Central memory CD8-positive, alpha-beta T cell (primary cell): ENCODE results near the gene DMBX1.

ENCODE experiments used
- ATAC-seq: fragments of 150-1000 bp; cut with Tn5 transposase; replicated peaks from 2 replicates; pipeline ENCODE4 v1.10.0; 2022; ENCODE audit warnings: mild to moderate bottlenecking, moderate FRiP score, moderate number of reproducible peaks; ENCODE audit not compliant: poor library complexity, severe bottlenecking; ENCODE audit errors: extremely low read depth
- DNase-seq, 2 donors: peaks; one replicate each; pipeline ENCODE4 v3.0.0; 2021; ENCODE audit warnings: low spot score in 2 of 2
- H3K27ac Mint-ChIP-seq: one replicate; pipeline ENCODE4 v1.8.0; 2022; ENCODE audit warnings: low read depth, mild to moderate bottlenecking, moderate library complexity, mixed read lengths
- H3K27me3 Mint-ChIP-seq: one replicate; pipeline ENCODE4 v1.8.0; 2022; ENCODE audit warnings: mixed read lengths
- H3K36me3 Mint-ChIP-seq: one replicate; pipeline ENCODE4 v1.8.0; 2022; ENCODE audit warnings: mild to moderate bottlenecking, moderate library complexity, mixed read lengths; ENCODE audit not compliant: insufficient read depth
- H3K4me1 Mint-ChIP-seq: one replicate; pipeline ENCODE4 v1.8.0; 2022; ENCODE audit warnings: mixed read lengths
- H3K4me3 Mint-ChIP-seq: one replicate; pipeline ENCODE4 v1.8.0; 2022; ENCODE audit warnings: mild to moderate bottlenecking, moderate library complexity, mixed read lengths
- H3K9me3 Mint-ChIP-seq: one replicate; pipeline ENCODE4 v1.8.0; 2022; ENCODE audit warnings: mixed read lengths

Gene DMBX1

DNA sequence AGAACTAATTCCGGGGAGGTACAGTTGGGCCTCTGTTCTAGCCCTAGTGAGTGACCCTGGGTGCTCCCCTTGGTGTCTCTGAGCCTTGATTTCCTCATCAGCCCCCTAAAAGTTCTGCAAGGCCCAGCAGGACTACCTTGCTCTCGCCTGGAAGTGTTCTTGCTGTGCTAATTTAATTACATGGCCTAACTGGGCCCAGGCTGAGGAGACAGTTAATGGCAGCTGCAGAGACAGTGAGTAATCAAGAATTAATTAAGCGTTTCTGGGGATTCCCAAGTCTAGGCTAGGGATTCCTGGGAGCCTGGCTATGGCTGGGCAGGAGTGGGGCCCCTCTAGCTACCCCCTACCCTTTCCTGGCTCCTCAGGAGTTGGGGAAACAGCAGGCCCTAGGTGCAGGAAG lies 24.7 kb upstream of the DMBX1 start:
- Mint-ChIP-seq H3K4me3 (no peak overlapping the region), H3K36me3 (peaks cover 2% of the 10 kb centered on the region), H3K9me3 (no peaks in the 10 kb centered on the region), H3K27me3 (peaks cover 58% of the 10 kb centered on the region), H3K27ac (no peak overlapping the region), H3K4me1 (peaks cover 5% of the 10 kb centered on the region)
- DNase-seq, result no peak
- ATAC-seq, result no peak

DNA sequence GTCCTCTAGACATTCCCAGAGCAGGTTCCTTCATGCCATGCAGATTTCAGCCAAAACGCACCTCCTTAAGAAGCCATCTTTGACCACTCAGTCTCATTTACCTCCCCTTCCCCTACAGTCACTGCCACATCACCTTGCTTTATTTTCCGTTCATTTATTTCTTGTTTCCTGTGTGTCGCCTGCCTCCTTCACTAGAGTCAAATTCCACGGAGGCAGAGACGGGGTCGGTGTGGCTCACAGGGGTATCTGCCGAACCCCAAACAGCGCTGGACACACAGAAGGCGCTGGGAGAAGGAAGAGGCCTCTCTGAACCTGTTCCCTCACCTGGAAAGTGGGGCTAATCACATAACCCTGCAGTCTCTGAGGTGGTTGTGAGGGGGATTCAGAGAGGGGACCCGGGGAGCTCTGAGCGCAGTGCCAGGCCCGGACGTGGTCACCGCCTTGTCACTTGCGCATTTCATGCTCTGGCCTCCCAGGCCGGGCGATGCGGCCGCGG lies 23.6 kb upstream of the DMBX1 start:
- H3K36me3 Mint-ChIP-seq, result peaks cover 2% of the 10 kb centered on the region
- no peak for ATAC-seq
- peak overlapping the region; percentile 66 for H3K4me3 Mint-ChIP-seq
- H3K27ac Mint-ChIP-seq, result no peak overlapping the region
- H3K27me3 Mint-ChIP-seq, result peaks cover 46% of the 10 kb centered on the region
- H3K9me3 Mint-ChIP-seq, result no peaks in the 10 kb centered on the region
- no peak for DNase-seq
- H3K4me1 Mint-ChIP-seq, result peaks cover 5% of the 10 kb centered on the region

DNA sequence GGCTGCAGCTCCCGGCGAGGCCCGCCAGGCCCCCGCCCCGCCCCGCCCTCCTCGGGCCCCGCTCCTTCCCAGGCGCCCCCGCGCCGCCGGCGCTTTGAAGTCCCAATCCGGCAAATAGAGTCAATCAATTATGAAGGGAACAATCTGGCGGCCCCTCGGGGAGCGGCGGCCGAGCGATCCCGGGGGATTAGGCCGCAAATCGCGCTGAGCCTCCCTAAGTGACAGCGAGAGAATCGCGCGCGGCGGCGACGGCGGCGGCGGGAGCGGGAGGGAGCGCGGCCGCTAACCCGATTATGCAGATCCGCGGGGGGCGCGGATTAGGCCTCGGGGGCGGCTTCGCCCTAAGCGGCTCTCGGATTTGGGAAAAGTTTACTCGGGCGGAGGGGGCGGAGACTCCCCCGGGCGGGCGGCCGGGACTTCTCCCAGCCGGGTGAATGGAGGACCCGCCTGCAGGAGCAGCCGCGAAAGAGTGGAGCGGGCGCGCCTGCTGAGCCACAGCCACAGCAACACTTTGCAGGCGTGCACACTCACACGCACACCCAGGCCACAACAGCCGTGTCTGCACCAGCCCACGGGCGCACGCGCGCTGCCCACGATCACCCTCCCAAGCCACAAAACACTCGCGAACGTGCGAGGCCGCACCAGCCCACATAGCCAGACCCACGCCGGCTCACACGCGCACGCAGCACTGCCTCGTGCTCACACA lies 23.0 kb upstream of the DMBX1 start:
- H3K36me3 Mint-ChIP-seq, result peaks cover 2% of the 10 kb centered on the region
- H3K9me3 Mint-ChIP-seq, result no peaks in the 10 kb centered on the region
- H3K4me3 Mint-ChIP-seq, result peak overlapping the region; percentile 66
- ATAC-seq (no peak), DNase-seq (no peak)
- no peak overlapping the region for H3K27ac Mint-ChIP-seq
- peaks cover 5% of the 10 kb centered on the region for H3K4me1 Mint-ChIP-seq
- peaks cover 45% of the 10 kb centered on the region for H3K27me3 Mint-ChIP-seq

DNA sequence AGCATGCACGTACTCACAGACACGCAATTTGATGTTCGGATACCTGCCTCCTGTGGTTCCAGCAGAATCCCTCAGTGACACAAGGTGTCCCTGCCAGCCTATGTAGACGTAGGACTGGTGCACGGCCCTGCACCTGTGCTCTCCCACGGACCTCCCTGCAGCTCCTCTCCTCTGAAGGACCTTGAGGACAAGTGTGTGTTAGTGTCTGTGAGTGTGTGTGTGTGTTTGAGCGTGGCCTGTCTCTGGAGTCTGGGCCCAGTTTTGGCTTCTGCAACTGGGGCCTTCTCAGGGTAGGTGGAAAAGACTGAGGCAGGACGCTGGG lies 22.5 kb upstream of the DMBX1 start:
- no peak overlapping the region for H3K27ac Mint-ChIP-seq
- peaks cover 2% of the 10 kb centered on the region for H3K36me3 Mint-ChIP-seq
- H3K9me3 Mint-ChIP-seq, result no peaks in the 10 kb centered on the region
- DNase-seq (no peak), ATAC-seq (no peak)
- H3K4me3 Mint-ChIP-seq, result peak overlapping the region; percentile 66
- H3K4me1 Mint-ChIP-seq, result peaks cover 5% of the 10 kb centered on the region
- H3K27me3 Mint-ChIP-seq, result peaks cover 45% of the 10 kb centered on the region

DNA sequence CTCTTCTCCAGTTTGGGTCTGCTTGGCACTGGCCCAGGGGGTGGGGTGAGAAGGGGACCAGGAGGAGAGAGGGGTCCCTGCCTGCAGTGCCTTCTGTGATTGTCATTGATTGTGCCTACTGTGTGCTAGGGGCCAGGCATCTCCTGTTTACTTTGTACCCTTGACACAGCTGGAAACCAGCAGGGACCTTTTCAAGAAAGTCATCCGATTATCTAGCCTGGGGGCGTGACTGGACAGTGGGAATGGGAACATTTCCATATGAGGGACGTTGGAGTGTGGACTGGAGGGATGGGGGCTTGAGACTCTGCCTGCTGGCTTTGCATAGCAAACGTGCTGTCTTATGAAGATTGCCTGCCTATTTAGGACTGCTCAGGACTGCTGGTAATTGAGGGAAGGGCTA lies 19.8 kb upstream of the DMBX1 start:
- no peak overlapping the region for H3K4me3 Mint-ChIP-seq
- peaks cover 30% of the 10 kb centered on the region for H3K27me3 Mint-ChIP-seq
- peaks cover 5% of the 10 kb centered on the region for H3K4me1 Mint-ChIP-seq
- H3K9me3 Mint-ChIP-seq, result no peaks in the 10 kb centered on the region
- DNase-seq, result no peak
- ATAC-seq, result no peak
- H3K36me3 Mint-ChIP-seq, result peaks cover 2% of the 10 kb centered on the region
- no peak overlapping the region for H3K27ac Mint-ChIP-seq

DNA sequence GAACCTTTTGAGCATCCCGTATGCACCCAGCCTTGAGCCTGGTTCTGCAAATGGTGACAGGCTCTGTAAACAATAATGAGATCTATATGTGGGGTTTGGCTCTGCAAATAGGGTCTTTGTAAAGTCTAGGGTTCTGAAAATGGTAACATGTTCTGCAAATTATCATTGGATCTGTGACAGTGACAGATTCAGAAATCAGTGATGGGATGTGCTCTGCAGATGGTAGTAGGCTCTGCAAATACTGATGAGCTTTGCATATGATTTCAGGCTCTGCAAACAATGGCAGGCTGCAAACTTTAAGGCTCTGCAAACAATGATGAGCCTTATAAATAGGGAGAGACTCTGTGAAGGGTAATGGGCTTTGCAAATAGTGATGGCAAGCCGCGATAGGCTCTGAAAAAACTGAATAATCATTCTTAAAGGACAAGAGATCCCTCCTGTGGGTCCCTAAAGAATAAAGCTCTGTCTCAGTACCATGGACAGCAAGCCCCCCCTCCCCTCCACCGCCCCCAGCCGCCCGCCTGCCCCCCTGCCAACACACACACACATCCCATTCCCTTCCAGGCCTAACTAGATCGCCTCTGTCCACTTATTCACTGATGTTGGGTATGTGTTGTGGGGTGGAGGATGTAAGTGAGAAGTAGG lies 17.7 kb upstream of the DMBX1 start:
- peaks cover 16% of the 10 kb centered on the region for H3K27me3 Mint-ChIP-seq
- no peak for ATAC-seq

DNA sequence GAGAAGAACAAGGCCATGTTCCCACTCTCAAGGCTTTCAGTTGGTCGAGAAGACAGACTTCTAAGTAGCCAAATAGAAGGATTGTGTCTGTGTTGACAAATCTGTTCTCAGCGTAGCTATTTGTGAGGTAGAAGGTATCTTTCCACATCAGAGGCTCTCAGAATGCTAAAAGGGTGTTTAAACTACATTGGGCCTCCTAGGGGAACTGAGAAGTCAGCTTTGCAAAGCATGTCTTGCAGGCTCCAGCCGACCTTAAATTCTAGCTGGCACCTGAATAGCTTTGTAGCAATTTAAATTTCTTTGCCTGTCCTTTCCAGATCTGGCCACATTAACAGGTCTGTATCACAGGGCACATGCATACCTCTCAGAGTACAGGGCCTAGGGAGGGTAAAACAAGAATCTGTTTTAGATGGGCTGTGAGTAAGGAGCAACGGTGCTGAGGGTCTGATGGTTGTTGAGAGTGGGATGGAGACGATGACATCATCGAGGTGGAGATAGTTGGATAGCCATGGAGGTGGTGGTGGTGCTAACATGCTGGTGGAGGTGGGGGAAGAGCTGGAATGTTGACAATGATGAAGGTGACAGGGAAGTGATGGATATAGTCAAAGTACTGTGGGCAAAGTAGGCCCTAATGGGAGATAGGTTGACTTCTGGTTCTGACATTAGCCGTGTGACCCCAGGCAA lies 17.0 kb upstream of the DMBX1 start:
- ATAC-seq (no peak), DNase-seq (no peak)
- Mint-ChIP-seq H3K9me3 (no peaks in the 10 kb centered on the region), H3K36me3 (peaks cover 2% of the 10 kb centered on the region), H3K27me3 (peaks cover 10% of the 10 kb centered on the region), H3K4me3 (no peak overlapping the region), H3K27ac (no peak overlapping the region), H3K4me1 (no peaks in the 10 kb centered on the region)

More for the DNA sequence above, 17.7 kb upstream of the DMBX1 start:
- Mint-ChIP-seq H3K4me1 (peaks cover 4% of the 10 kb centered on the region), H3K9me3 (no peaks in the 10 kb centered on the region), H3K27ac (no peak overlapping the region), H3K36me3 (peaks cover 2% of the 10 kb centered on the region), H3K4me3 (no peak overlapping the region)
- no peak for DNase-seq

DNA sequence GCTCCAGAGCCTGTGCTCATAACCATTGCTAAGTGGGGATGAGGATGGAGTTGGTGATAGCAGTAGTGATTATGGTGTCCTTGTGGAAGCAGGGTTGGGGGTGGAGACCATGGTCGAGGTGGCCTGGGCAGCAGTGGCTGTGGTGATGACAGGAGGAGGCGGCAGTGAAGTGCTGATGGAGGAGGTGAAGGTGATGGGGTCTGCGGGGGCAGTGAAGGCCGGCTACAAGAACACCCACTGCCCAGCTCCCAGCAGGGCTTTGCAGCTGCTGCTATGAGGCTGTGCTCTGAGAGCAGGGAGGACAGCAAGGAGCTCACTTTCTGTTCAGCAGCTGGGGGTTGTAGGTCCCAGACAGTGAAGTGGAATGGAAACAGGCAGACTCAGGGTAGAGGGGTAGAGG lies 15.6 kb upstream of the DMBX1 start:
- no peaks in the 10 kb centered on the region for H3K9me3 Mint-ChIP-seq
- DNase-seq, result no peak
- no peak for ATAC-seq
- H3K4me3 Mint-ChIP-seq, result no peak overlapping the region
- H3K27ac Mint-ChIP-seq, result no peak overlapping the region
- no peaks in the 10 kb centered on the region for H3K27me3 Mint-ChIP-seq
- peaks cover 2% of the 10 kb centered on the region for H3K36me3 Mint-ChIP-seq
- H3K4me1 Mint-ChIP-seq, result no peaks in the 10 kb centered on the region

DNA sequence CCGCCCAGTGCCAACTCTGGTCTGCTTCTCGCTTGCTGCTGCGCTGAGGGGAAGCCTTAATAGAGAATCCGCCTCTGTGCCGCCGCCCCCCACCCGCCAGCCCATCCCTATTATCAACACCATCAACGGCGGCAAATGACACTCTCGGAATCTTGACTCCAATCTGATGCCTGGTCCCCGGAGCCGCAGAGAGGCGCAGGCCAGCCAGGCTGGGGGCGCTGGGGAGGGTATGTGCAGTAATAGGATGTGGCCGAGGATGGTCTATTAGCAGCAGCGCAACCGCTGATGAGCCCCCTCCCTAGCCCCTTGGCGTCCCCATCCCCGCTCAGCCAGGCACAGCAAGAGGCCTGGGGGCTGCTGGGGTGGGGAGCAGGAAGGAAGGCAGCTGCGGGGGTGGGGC lies 15.1 kb upstream of the DMBX1 start:
- Mint-ChIP-seq H3K4me1 (no peaks in the 10 kb centered on the region), H3K27ac (no peak overlapping the region), H3K4me3 (no peak overlapping the region), H3K27me3 (no peaks in the 10 kb centered on the region), H3K9me3 (no peaks in the 10 kb centered on the region), H3K36me3 (no peaks in the 10 kb centered on the region)
- DNase-seq (no peak), ATAC-seq (no peak)

DNA sequence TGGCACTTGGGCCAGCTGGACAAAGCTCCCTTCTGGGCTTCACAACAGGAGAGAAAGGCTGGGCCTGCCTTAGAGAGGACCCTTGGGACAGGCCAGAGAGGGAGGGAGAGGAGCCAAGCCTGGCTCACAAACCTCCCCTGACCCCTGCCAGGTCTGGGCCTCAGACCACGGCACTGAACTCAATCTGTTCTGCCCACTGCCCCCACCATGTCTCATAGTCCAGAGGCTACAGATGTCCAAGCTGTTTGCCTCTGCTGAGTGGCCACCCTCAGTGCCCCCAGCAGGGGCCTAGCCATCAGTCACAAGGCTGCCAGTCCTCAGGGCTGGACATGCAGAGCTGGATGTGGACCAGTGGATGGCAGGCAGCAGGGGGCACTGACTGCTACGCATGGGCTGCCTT lies 13.0 kb upstream of the DMBX1 start:
- DNase-seq (no peak), ATAC-seq (no peak)
- Mint-ChIP-seq H3K27ac (peak overlapping the region; percentile 56), H3K4me3 (no peak overlapping the region), H3K36me3 (no peaks in the 10 kb centered on the region), H3K27me3 (no peaks in the 10 kb centered on the region), H3K9me3 (no peaks in the 10 kb centered on the region), H3K4me1 (no peaks in the 10 kb centered on the region)

DNA sequence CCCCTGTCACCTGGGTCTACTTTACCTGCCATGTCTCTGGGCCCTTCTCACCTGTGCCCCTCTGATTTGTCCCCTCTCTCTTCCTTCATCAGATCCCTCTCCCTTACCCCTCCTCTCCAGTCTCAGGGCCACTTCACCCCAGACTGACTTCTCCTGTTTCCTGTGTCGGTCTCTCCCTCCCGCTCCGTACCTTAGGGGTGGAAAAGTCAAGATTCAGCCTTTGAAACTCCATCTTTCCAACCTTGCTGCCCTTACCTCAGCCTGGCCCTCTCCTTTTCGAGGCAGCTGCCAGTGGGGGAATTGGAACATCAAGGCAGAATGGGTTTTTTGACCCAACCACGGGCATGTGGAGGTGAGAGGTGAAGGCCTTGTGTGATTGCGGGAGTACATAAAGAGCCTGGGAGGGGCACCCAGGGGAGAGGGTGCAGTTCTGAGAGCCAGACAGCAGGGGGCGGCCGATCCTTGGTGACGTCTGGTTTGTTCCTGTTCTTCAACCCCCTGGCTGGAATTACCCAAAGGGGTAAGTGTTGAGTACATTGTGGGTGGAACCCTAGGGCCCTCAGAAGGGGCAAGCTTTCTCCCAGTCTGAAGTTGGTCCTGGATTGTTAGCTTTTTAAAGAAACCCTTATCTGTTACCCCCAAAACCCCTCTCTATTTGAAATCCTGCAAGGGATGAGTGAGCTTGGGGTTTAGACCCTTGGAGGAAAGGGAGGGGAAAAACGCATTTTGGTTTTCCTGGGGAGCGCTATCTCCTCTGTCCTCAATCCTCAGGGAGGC lies 12.3 kb upstream of the DMBX1 start:
- Mint-ChIP-seq H3K4me1 (no peaks in the 10 kb centered on the region), H3K27me3 (peaks cover 4% of the 10 kb centered on the region), H3K36me3 (no peaks in the 10 kb centered on the region), H3K9me3 (no peaks in the 10 kb centered on the region), H3K4me3 (no peak overlapping the region), H3K27ac (no peak overlapping the region)
- ATAC-seq (peak; percentile 81), DNase-seq (peak; percentile 65 to 68)

DNA sequence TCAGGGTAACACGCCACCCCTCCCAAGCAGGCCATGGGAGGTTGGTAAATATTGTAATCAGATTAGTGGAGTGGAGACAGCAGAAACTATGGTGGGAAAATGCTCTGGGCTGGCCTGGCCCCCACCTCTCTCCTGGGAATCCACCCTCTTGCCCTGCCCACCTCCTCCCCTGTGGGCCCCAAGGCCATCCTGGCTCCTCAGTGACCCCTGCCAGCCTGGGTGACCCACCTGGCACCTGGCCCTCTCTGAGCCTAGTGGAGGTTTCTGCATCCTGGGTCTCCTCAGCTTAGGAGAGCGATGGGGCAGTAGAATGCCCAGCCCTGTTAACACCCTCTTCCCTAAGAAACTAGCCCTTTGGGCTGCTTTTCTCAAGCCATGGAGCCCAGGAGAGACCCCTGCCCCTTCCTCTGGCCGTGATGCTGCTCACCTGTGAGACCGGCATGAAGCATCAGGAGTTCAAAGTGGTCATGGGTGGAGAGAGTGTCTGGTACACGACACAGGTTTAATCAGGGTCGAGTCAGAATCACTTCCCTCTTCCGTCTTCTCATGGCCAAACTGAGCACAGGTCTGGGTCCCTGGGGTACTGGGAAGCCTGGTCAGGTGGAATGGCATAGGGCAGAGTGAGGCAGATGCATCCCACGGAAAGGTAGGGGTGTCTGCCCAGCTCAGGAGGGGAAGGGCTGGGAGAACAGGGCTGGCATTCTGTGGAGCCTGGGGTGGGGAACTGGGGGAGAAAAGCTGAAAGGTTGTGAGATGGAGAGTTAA lies 10.7 kb upstream of the DMBX1 start:
- Mint-ChIP-seq H3K9me3 (no peaks in the 10 kb centered on the region), H3K27me3 (peaks cover 19% of the 10 kb centered on the region), H3K27ac (no peak overlapping the region), H3K4me1 (no peaks in the 10 kb centered on the region), H3K36me3 (no peaks in the 10 kb centered on the region), H3K4me3 (no peak overlapping the region)
- no peak for DNase-seq
- no peak for ATAC-seq
